T47D (cell line): ENCODE results near the gene ST3GAL3.
A peak's percentile ranks its signal among the peaks of the same experiment; 100 is the strongest.
"Not testable (repeated sequence)": the region's sequence is repeated elsewhere in the genome, so short reads cannot be mapped to it uniquely, and the experiment has no call there.

ENCODE experiments used
- DNase-seq, 2 experiments: peaks; one replicate each; pipeline versions ENCODE4 v3.0.0 to v3.0.0-alpha.2; 2011 to 2012; ENCODE audit warnings: low read depth in 1 of 2, low spot score in 1 of 2
- JUND ChIP-seq: IDR thresholded peaks from 2 replicates; pipeline ENCODE4 v1.6.1; 2012; ENCODE audit warnings: low read depth
- in situ Hi-C: cut with HindIII; loops from 2 replicates; pipeline ENCODE4 v1.10.0; 2016; ENCODE audit warnings: low sequenced_read_pairs, low pct_unique_long_range_greater_than_20kb

The ST3GAL3 gene

DNA sequence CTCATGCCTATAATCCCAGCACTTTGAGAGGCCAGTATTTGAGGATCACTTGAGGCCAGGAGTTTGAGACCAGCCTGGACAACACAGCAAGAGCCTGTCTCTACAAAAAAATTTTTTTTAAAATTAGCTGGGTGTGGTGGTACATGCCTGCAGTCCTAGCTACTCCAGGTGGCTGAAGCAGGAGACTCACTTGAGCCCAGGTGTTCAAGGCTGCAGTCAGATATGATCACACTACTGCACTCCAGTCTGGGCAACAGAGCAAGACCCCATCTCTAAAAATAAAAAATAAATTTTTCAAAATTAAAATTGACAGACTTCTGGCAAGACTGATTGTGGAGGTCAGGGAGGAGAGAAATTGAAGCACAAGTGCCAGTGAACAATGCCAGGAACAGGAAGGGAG is 60.8 kb downstream of the ST3GAL3 start:
- TF ChIP-seq JUND: no peak
- DNase-seq: no peak
- in situ Hi-C loops: no loop called here

DNA sequence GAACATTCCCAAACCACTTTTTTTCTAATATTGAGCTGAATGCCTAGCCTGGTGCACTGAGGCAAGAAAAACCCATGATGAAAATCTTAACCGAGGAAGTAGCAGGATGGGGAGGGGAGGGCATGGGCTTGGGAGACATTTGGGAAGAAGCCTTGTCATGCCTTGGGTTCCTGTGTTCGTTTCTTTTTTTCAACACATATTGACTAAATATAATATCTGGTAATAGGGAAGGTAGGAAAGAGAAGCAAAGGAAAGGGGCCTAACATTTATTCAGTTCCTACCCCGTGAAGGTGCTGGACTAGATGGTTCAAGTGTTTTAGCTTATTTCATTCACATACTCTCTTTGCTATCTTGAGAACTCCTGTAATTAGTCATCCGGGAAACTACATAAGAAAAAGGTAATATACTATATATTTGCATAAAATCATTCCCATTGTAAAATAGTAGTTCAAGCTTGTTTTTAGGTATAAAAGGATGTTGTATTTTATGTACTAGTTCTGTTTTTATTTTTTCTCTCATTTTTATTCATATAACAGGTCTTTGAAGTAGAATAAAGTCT is 62.1 kb downstream of the ST3GAL3 start:
- in situ Hi-C loops: no loop called here
- no peak for TF ChIP-seq JUND
- DNase-seq: no peak

DNA sequence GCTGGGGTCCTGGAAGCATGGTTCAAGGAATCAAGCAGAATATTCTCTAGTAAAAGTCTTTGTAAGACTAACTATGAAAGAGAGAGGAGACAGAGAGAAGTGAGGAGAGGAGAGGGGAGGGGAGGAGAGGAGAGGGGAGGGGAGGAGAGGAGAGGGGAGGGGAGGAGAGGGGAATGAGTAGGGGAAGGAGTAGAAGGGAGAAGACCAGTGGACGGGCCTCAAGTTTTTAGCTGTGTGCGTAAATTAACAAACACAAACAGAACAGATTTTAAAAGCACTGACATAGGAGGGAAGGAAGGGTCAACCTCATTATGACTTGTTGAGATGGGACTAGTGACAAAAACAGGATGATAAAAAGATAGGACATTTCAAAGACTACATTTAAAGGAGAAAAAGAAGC is 62.8 kb downstream of the ST3GAL3 start:
- DNase-seq: no peak
- in situ Hi-C loops: no loop called here
- TF ChIP-seq JUND: no peak

- in situ Hi-C loops: no loop called here
- TF ChIP-seq JUND: no peak
- DNase-seq: no peak
Observed at GRCh38 chr1:43772978-43773377, 65.6 kb downstream of the ST3GAL3 start.

DNA sequence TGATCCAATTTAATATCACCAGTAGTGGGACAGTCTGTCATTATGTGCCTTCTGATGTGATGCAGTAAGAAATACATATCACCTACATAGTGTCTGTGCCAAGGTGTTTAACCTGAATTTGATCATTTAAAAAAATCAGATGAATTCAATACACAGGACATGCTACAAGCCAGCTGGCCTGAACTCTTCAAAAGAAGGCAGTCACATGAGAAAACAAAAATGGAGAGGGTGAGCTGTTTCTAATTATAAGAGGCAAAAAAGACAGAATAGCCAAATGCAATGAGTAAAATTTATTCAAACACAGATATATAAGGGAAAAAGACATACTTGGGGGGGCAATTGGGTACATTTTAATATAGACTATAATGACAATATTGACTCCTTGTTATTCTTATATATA is 66.5 kb downstream of the ST3GAL3 start:
- in situ Hi-C loops: no loop called here
- no peak for TF ChIP-seq JUND
- DNase-seq: no peak

- in situ Hi-C loops: no loop called here
- no peak for DNase-seq
- no peak for TF ChIP-seq JUND
Observed at GRCh38 chr1:43774359-43774758, 67.0 kb downstream of the ST3GAL3 start.

GRCh38 chr1:43776043-43776761 is 68.9 kb downstream of the ST3GAL3 start:
- no peak for TF ChIP-seq JUND
- DNase-seq: no peak
- in situ Hi-C loops: no loop called here

DNA sequence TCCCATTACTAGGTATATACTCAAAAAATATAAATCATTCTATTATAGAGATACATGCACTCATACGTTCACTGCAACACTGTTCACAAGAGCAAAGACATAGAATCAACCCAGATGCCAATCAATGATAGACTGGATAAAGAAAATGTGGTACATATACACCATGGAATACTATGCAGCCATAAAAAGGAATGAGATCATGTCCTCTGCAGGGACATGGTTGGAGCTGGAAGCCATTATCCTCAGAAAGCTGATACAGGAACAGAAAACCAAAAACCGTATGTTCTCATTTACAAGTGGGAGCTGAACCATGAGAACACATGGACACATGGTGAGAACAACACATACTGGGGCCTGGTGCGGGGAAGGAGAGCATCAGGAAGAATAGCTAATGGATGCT is 70.6 kb downstream of the ST3GAL3 start:
- DNase-seq, in situ Hi-C loops: not testable (repeated sequence)

- TF ChIP-seq JUND: no peak
- in situ Hi-C loops: no loop called here
- no peak for DNase-seq
Observed at GRCh38 chr1:43779266-43779665, 71.9 kb downstream of the ST3GAL3 start.

DNA sequence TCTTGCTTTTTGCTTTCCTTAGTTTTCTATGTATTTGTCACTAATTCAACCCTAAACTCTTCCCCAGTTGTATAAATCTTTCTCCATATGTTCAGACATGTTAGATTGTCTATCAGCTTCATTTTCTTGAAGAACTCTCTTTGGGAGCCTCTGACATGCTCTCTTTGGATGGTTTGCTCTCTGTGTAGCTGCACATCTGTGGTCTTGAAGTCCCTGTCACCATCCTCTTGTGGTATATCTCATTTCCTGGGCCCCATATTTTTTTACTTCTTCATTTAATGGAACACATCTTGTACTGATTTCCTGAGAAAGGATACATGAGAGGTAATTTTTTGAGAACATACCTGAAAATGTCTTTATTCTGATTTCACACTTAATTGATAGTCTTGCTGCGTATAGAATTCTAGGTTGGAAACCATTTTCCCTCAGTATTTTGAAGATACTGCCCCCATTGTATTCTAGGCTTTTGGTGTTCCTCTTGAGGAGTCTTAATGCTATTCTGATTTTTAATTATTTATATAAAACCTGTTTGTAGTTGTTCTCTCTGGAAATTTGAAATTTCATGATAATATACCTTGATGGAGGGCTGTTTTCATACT is 72.6 kb downstream of the ST3GAL3 start:
- no peak for TF ChIP-seq JUND
- DNase-seq: no peak
- in situ Hi-C loops: no loop called here

DNA sequence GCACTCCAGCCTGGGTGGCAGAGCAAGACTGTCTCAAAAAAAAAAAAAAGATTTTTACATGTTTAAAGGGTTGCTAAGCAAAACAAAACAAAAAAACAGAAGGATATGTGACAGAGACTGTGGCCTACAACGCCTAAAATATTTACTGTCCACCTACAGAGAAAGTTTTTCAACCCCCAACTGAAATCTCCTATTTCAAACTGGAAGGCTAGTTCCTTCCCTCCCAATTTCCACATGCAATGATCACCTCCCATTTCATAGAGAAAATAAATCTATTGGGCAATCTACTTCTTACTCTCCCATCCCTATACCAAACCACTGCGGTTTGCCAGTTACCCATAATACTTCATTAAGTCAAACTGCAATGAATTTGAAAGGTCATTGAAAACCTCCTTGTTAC is 74.2 kb downstream of the ST3GAL3 start:
- TF ChIP-seq JUND: no peak
- no peak for DNase-seq
- in situ Hi-C loops: no loop called here

GRCh38 chr1:43783096-43783670 is 75.8 kb downstream of the ST3GAL3 start:
- in situ Hi-C loops: no loop called here
- DNase-seq: no peak
- TF ChIP-seq JUND: no peak

DNA sequence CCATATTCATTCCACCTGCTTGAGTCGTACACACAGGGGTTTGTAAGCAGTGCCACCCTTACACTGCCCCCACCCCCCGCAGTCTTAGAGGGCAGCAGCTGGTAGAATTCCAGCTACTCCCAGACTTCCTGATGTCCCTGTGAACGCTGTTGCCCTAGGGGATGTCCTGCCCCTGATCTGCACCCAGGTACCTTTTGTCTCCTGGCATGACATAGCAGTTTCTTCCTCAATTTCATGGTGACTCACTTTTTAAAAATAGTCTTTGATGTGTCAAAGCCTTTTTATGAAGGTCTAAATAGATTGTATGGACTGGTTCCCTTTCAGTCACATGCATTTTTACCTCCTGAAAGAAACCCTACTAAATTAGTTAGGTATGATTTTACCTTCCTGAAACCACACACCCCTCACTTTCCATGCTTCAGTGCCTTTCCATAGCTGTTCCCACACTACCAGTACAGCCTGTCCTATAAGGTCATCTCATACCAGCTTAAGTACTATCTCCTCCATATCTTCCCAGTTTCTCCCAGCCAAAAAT is 76.4 kb downstream of the ST3GAL3 start:
- in situ Hi-C loops: no loop called here
- DNase-seq: peak in 1 of 2 experiments; percentile 19
- TF ChIP-seq JUND: no peak
